GM18511 (cell line): ENCODE results near the gene DDX31.

Source experiments
- ATAC-seq: cut with Tn5 transposase; IDR thresholded peaks from one replicate; pipeline ENCODE4 v1.9.1; 2021; ENCODE audit warnings: mild to moderate bottlenecking, moderate library complexity; ENCODE audit not compliant: unreplicated experiment

DDX31 gene

GRCh38 chr9:132597073-132597775 is 72.6 kb downstream of the DDX31 start:
- ATAC-seq = no peak

GRCh38 chr9:132596200-132596599 is 73.6 kb downstream of the DDX31 start:
- ATAC-seq = no peak

- no peak for ATAC-seq
These were observed 74.5 kb downstream of the DDX31 start for GRCh38 chr9:132595319-132595718.

GRCh38 chr9:132594412-132594811 is 75.4 kb downstream of the DDX31 start:
- no peak for ATAC-seq

GRCh38 chr9:132592451-132592850 is 77.3 kb downstream of the DDX31 start:
- ATAC-seq = no peak

DNA sequence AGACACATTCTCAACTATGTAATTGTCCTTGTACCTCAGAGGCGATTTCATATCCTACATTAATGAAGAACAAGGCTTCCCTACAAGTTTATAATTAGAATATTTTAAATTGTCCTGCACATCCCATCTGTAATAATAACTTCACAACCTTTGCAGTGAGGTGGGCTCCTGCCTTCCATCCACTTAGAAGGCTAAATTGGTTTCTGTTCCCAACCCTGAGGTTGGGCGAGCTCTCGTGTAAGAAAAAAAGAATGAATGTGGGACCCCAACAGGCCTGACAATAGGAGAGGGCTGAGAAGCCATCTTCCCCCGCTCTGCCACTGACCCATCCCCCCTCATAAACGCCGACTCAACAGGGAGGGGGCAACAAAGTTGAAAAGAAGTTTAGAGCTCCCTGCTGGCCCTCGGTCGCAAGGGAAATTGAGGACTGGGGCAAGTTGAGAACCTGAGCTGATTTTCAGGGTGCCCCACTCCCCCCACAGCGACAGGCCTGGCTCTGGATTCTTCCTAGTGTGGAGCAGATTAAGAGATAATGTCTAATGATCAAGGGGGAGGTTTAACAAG is 78.0 kb downstream of the DDX31 start:
- no peak for ATAC-seq

DNA sequence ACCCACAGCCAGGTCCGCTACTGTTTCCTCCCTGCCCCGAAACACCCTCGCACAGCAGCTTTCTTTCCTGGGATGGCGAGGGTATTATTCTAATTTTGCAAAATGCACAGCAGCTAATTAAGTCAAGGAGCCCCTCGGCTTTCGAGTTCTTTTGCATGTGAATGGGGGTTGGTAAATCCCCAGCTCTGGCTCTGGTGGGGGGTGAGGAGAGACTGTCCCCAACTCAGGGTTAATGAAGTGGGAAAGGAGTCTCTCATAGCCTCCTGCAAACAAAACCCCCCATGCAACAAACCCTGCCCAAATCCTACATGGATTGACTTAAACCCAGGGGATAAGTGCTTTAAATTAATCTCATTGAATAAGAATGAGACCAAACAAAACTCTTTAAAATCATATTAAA is 78.5 kb downstream of the DDX31 start:
- ATAC-seq = no peak

GRCh38 chr9:132590318-132591182 is 79.2 kb downstream of the DDX31 start:
- ATAC-seq = no peak

DNA sequence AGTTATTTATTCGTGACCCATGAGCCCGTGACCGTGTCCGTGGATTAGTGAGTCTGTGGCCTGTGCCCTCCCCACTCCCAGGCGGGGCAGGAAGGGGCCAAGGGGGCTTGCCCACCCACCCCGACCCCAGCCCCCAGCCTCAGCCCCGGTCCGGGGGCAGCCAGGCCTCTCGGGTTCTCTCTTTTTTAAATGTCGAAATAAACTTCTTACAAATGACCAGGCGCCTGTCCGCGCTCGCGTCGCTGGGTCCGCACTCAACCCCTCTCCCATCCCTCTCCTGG is 79.8 kb downstream of the DDX31 start:
- ATAC-seq = no peak

DNA sequence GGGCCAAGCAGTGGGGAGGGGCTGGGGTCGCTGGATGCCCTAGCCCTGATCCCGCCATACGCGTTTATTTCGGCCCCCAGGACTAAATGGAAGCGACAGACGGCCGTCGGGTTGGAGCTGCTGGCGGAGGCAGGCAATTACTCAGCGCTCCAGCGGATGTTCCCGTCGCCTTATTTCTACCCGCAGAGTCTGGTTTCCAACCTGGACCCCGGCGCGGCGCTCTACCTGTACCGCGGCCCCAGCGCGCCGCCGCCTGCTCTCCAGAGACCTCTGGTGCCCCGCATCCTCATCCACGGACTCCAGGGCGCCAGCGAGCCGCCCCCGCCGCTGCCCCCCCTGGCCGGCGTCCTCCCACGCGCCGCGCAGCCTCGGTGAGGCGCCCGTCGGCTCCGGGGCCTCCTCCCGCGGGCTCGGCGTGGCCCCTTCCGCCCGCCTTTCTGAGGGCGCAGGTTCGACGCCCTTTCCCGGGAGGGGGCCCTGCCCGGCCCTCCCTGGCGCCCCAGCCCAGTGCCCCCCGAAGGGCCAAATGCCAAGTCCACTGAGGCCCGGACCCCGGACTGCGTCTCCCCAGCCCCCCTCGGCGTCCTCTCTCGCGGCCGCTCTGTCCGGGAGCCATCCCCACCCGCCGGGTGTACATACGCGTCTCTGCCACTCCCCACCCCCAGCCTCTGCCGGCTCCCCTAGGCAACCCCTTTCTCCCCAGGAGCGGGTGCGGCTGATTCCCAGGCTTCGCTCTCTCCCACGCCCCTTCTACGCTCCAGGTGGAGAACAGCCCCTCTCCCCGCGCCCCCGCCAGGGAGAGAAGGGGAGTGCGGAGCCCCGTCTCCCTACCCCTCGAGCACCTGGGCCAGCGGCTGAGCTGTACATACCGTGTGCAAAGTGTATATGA is 80.4 kb downstream of the DDX31 start:
- ATAC-seq = no peak

- no peak for ATAC-seq
These were observed 81.2 kb downstream of the DDX31 start for GRCh38 chr9:132588501-132589147.

- no peak for ATAC-seq
These were observed 81.7 kb downstream of the DDX31 start for GRCh38 chr9:132588098-132588497.

DNA sequence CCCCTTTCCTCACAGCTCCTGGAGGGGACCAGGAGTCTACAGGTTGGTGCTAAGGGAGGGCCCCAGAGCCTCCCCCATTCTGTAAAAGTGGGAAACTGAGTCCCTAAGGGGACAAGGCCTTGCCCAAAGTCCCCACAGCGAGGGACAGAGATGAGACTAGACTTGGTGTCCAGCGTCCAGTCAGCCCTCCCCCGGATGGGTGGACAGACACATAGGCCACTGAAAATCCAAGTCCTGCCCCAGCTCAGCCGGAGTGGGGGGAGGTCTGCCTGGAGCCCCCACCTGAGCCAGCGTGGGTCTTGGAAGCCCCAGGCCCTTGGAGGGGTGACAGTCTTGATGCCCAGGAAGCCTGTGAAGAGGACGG is 82.2 kb downstream of the DDX31 start:
- ATAC-seq = no peak

DNA sequence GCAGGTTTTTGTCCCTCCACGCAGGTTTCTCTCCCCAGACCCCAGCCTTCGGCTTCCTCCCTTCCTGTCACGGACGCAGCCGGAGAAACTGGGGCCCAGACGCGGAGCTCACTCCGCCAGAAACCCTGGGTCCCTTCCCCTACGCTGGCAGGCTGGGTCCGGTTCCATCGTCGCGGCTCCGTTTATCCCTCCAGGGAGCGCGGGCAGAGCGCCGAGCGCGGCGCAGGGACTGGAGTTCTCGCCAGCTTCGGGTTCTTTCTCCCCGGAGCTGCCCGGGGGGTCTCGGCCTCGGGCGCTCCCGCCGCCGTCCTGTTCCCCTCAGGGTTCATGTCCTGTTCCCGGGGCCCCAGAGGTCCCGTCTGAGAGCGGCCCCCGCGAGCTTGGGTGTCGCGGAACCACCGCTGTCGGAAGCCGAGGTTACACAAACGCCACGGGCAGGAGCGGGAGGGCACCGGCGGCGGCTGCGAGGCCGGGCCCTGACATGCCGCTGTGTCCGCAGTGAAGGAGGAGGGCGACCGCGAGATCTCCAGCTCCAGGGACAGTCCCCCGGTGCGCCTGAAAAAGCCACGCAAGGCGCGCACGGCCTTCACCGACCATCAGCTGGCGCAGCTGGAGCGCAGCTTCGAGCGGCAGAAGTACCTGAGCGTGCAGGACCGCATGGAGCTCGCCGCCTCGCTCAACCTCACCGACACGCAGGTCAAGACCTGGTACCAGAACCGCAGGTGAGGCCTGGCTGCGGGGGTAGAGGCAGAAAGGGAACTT is 82.8 kb downstream of the DDX31 start:
- ATAC-seq = no peak

DNA sequence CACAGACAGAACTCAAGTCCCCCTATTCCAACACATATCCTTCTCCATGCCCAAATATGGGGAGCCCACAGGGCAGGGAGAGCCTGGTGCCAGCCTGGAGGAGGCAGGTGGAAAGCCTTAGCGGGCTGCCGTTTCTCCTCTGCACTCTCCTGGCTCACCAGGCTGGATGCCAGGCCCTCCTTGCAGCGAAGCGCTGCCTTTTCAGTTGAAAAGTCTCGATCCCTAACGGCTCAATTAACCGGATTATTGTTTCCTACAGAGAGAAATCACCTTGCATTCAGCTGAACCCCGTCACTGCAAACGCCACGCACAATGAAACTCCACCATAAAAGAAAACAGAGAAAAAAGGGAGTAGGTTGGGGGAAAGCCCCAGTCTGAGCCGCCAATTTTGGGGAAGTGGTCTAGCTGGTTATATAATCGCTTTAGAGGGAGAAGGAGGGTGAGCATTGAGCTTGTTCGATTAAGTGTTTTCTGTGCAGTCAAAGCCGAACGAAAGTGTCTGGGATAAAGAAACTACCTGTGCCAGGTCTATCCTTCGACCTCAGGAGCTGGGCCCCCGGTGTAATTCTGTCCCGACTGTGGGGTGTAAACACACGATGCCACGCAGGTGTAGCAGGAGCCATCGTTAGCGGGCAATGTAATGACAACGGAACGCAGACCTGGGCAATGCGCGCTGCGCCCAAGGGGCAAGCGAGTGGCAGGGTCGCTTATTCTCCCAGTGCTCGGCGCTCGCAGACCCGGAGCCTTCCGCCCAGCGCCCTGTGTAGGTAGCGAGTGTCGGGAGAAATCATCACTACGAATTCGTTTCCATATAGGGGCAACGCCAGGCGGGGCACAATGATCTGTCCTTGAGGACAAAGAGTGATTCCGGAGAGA is 83.6 kb downstream of the DDX31 start:
- ATAC-seq = no peak

DNA sequence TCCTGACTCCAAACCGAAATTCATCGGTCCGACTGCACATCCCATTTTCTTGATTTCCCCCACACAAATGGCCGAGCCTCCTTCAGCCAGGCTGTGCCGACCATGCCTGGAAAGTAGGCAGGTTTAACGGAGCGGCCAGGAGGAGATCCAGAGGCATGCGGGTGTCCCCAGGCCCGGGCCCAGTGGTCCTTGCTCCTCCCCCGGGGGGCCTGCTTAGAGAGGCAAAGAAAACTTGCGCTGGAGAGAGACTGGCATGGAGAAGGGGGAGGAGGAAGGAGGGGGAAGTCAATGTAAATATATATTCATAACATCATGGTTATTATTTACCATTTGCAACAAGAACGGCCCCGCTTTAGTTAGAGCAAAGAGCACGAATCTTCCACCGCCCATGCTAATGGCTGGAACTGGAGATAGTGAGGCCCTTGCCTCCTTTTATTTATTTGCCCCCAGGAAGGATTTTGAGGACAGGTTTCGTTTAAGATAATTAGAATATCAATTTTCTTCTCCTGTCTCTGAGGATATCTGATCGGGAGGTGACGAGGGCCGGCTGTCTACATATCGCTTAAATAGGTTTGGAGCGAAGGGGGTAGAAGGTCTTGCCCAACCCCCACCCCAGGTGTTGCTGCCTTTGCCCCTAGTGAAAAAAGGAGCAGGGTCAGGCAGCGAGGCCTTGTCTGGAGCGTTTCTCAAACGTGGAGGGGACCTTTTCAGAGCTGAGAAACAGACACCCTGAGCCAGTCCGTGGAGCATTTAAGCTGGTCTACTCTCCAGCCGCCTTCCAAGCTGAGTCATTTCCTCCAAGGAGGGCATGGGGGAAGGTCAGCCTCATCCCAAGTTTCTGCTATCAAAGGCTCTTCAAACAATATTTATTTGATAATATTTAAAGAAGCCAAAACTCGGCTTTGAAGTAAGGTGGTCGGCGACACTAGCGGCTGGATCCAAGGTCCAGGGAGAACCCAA is 84.9 kb downstream of the DDX31 start:
- ATAC-seq = no peak

DNA sequence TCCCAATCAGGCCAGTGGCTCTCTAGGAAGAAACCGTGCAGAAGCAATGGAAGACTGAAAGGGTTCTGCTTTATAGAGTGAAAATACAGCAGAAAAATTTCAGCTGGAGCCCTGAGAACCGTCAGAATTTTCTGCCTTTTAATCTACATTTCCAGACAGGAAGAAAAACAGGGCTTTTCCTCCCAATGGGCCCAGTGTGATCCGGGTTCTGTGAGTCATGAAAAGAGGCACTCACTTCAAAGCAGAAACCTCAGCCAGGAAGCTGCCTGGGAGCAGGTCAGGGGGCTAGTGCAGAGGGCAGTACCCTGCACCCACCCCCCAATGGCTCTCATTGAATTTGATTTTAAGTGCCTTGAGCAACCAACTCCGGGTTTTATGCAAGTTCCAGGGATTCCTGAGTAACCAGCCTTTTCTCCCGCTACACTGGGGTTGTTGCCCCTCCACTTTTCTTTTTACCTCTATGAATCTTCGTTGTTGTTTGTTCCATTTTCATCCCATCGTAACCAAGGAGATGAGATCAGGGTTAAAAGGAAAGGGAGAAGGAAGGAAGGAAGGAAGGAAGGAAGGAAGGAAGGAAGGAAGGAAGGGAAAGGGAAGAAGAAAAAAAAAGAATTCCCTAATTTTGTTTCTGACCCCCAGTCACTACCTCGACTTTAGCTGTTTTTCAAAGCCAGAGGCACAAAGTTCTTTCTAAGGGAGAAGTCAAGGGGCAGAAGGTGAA is 86.0 kb downstream of the DDX31 start:
- ATAC-seq = no peak
